Measurements from ENCODE around the gene MRPS2. TPM values are rescaled to one million over a fixed set of nuclear protein-coding genes. Genes with fewer than 3 reads are reported as not detected.
"Not testable (repeated sequence)": the region's sequence is repeated elsewhere in the genome, so short reads cannot be mapped to it uniquely, and the experiment has no call there.

MRPS2 gene
- total RNA-seq, 1 donor from 2014 or later = 50.1 TPM

GRCh38 chr9:135533113-135533512 lies 32.6 kb downstream of the MRPS2 start:
- Histone ChIP-seq H3K27me3 (no peaks in the 10 kb centered on the region), H3K36me3 (no peaks in the 10 kb centered on the region), H3K27ac (no peak overlapping the region), H3K4me3 (no peak overlapping the region), H3K9me3 (no peaks in the 10 kb centered on the region), H3K4me1 (no peaks in the 10 kb centered on the region)
- TF ChIP-seq CTCF (IDR thresholded peaks at IDR 0.05) (no peak), POLR2AphosphoS5 (IDR thresholded peaks at IDR 0.05; ENCODE audit: insufficient read depth in 1 of 2, low read depth in 1 of 2) (no peak), POLR2A (IDR thresholded peaks at IDR 0.05) (no peak)
- no peak for DNase-seq (ENCODE audit: extremely low spot score in 2 of 2)
- intact Hi-C loops (cut with DNase I) = no loop called here

GRCh38 chr9:135533674-135534073 lies 33.2 kb downstream of the MRPS2 start:
- no peak overlapping the region for H3K27ac ChIP-seq
- DNase-seq (ENCODE audit: extremely low spot score in 2 of 2) = no peak
- no peak overlapping the region for H3K4me3 ChIP-seq
- intact Hi-C loops (cut with DNase I) = no loop called here
- no peaks in the 10 kb centered on the region for H3K36me3 ChIP-seq
- H3K4me1 ChIP-seq = no peaks in the 10 kb centered on the region
- no peak for TF ChIP-seq POLR2AphosphoS5 (IDR thresholded peaks at IDR 0.05; ENCODE audit: insufficient read depth in 1 of 2, low read depth in 1 of 2)
- TF ChIP-seq POLR2A (IDR thresholded peaks at IDR 0.05) = no peak
- TF ChIP-seq CTCF (IDR thresholded peaks at IDR 0.05) = no peak
- H3K27me3 ChIP-seq = no peaks in the 10 kb centered on the region
- no peaks in the 10 kb centered on the region for H3K9me3 ChIP-seq

- intact Hi-C loops (cut with DNase I); H3K4me1 ChIP-seq; DNase-seq (ENCODE audit: extremely low spot score in 2 of 2); H3K4me3 ChIP-seq; H3K27me3 ChIP-seq; H3K27ac ChIP-seq; H3K36me3 ChIP-seq; H3K9me3 ChIP-seq: not testable (repeated sequence)
These were observed 33.8 kb downstream of the MRPS2 start for GRCh38 chr9:135534192-135534711.

GRCh38 chr9:135534826-135535225 lies 34.3 kb downstream of the MRPS2 start:
- H3K9me3 ChIP-seq; H3K36me3 ChIP-seq; H3K4me1 ChIP-seq; intact Hi-C loops (cut with DNase I); H3K27ac ChIP-seq; H3K4me3 ChIP-seq; DNase-seq (ENCODE audit: extremely low spot score in 2 of 2); H3K27me3 ChIP-seq: not testable (repeated sequence)

- intact Hi-C loops (cut with DNase I); H3K9me3 ChIP-seq; H3K27me3 ChIP-seq; DNase-seq (ENCODE audit: extremely low spot score in 2 of 2); H3K27ac ChIP-seq; H3K4me3 ChIP-seq; H3K4me1 ChIP-seq; H3K36me3 ChIP-seq: not testable (repeated sequence)
These were observed 35.1 kb downstream of the MRPS2 start for GRCh38 chr9:135535631-135536030.

- no peaks in the 10 kb centered on the region for H3K36me3 ChIP-seq
- DNase-seq (ENCODE audit: extremely low spot score in 2 of 2) = no peak
- H3K4me1 ChIP-seq = no peaks in the 10 kb centered on the region
- intact Hi-C loops (cut with DNase I) = no loop called here
- TF ChIP-seq POLR2AphosphoS5 (IDR thresholded peaks at IDR 0.05; ENCODE audit: insufficient read depth in 1 of 2, low read depth in 1 of 2) (no peak), CTCF (IDR thresholded peaks at IDR 0.05) (no peak), POLR2A (IDR thresholded peaks at IDR 0.05) (no peak)
- H3K27ac ChIP-seq = no peak overlapping the region
- H3K4me3 ChIP-seq = no peak overlapping the region
- H3K9me3 ChIP-seq = no peaks in the 10 kb centered on the region
- no peaks in the 10 kb centered on the region for H3K27me3 ChIP-seq
These were observed 35.7 kb downstream of the MRPS2 start for GRCh38 chr9:135536216-135536615.

GRCh38 chr9:135543262-135543894 lies 42.9 kb downstream of the MRPS2 start:
- H3K27ac ChIP-seq; H3K4me3 ChIP-seq; H3K36me3 ChIP-seq; DNase-seq (ENCODE audit: extremely low spot score in 2 of 2); H3K27me3 ChIP-seq; H3K9me3 ChIP-seq; intact Hi-C loops (cut with DNase I); H3K4me1 ChIP-seq: not testable (repeated sequence)

Data from vagina (tissue), 2 donors.